Measurements from ENCODE around the gene SESN1.
"Not testable (repeated sequence)": the region's sequence is repeated elsewhere in the genome, so short reads cannot be mapped to it uniquely, and the experiment has no call there.

Gene SESN1

DNA sequence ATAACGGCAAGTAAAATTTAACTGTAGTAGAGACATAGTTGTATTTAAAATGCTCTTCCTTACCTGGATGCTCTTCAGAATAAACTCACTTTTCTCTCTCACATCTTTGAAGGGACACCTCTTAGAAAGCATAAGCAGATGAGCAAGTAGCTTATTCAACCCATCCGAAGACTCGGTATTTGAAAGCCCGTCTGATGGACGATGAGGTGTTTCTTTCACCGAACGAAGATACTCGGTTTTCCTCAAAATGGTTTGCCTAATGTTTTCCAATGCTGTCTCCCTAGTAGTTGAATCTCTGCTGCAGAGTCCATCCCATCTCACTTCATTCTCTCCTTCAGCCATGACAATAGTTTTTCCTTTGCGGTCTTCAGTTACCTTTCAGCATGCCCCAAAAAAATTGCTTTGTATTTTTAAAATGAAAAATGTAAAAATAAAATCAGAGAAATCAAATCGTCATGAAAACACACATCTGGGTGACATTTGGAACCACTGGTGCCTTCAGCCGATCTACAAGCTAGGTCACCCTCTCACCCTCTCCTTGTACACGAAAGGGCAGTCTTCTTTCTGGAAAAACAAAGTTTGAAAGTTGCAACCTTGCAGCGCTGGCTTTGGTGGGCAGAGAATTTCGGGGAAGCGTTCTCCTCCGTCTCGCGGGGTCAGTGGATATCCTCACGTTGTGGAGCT, 772 bp downstream of the SESN1 start:
- no peak for DNase-seq

DNA sequence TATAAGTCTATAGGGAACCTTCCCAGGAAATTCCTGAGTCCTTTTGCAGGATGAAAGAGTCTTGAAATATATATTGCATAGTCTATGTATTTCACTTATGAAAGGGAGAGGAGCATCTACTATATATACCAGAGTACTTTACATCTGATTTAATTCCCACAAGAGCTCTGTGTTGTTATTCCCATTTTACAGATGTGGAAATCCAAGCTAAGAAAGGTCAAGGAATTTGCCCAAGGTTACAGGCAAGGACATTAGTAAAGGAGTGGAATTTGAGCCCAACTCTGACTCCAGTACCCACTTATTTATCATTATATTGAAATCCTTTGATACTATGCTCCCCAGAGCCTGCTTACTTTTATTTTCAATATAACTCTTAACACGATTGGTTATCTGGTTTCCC, 2.6 kb downstream of the SESN1 start:
- no peak for DNase-seq

- DNase-seq, result no peak
Observed at GRCh38 chr6:109091314-109092024, 3.2 kb downstream of the SESN1 start.

- no peak for DNase-seq
Observed at GRCh38 chr6:109088995-109089394, 5.7 kb downstream of the SESN1 start.

DNA sequence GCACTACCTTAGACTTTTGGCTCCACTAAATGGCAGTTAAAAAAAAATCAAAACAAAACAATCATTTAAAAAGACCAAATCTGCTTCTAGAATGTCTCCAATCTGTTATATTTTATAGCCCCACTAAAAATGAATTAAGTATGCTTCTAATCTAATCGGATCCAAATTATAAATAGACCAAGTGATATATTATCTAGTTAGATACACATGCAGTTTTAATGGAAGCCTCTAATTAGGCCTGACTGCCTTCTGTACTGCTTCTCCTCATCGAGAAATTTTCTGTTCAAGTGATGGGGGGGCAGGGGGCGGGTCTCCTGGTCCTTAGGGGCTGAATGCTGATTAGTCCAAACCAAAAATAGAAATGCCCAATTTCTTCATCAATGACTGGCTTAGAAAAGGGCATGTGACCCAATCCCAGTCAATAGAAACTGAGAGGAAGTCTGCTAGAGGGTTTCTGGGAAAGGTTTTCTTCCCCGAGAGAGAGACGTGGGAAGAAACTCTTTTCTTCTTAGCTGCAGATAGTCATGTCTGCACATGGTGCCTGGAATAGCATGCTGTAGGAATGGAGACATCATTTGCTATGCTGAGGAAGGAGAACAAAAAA, 6.9 kb downstream of the SESN1 start:
- DNase-seq, result no peak

- not testable (repeated sequence) for DNase-seq
Observed at GRCh38 chr6:109084146-109084545, 10.5 kb downstream of the SESN1 start.

- DNase-seq, result no peak
Observed at GRCh38 chr6:109083657-109084056, 11.0 kb downstream of the SESN1 start.

DNA sequence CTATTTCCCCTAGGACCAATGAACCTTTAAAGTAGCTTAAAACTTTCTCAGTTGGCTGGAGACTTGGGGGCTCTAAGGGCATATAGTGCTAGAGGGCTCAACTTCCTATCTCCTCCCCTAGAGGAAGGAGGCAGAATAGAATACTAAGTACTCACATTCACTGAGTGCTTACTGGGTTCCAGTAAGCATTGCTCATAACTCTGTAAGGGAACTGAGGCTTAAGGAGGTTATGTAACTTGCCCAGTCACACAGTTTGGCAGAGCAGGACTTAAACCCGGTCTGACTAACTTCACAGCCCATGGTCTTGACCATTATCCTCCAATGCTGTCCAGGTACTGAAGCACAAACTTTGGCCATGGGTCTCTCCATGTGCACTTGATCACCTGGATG, 12.5 kb downstream of the SESN1 start:
- no peak for DNase-seq

GRCh38 chr6:109081516-109082187, 13.0 kb downstream of the SESN1 start:
- DNase-seq, result no peak

GRCh38 chr6:109081026-109081425, 13.6 kb downstream of the SESN1 start:
- DNase-seq, result no peak

DNA sequence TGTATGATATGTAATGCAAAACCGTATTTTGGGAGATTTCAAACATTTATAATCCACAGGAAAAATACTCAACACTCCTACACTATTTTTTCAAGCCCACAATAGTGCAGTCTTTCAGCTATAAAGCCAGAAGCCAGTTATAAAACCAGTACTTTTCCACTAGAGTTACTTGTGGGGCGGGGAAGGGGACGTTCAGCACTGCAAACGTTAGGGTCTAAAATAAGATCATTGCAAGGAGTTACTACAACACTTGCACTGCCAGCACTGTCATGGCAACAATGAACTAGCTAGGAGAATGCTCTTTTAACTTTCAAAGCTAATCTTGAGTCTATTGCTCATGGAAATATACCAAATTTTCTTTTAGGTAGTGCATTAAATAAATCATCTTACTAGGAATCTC, 14.7 kb downstream of the SESN1 start:
- no peak for DNase-seq

GRCh38 chr6:109076377-109076776, 18.3 kb downstream of the SESN1 start:
- DNase-seq, result no peak

- DNase-seq, result no peak
Observed at GRCh38 chr6:109075934-109076333, 18.7 kb downstream of the SESN1 start.

DNA sequence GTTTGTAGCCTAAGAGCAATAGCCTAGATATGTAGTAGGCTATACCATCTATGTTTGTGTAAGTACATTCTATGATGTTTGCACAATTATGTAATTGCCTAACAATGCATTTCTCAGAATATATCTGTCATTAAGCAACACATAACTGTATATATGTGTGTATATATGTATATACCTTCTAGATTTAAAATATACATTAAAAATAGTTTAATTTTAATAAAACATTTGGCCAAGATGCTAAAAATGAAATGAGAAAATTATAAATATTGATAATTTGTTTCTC, 20.6 kb downstream of the SESN1 start:
- DNase-seq, result no peak

GRCh38 chr6:109073344-109074132, 21.1 kb downstream of the SESN1 start:
- no peak for DNase-seq

DNA sequence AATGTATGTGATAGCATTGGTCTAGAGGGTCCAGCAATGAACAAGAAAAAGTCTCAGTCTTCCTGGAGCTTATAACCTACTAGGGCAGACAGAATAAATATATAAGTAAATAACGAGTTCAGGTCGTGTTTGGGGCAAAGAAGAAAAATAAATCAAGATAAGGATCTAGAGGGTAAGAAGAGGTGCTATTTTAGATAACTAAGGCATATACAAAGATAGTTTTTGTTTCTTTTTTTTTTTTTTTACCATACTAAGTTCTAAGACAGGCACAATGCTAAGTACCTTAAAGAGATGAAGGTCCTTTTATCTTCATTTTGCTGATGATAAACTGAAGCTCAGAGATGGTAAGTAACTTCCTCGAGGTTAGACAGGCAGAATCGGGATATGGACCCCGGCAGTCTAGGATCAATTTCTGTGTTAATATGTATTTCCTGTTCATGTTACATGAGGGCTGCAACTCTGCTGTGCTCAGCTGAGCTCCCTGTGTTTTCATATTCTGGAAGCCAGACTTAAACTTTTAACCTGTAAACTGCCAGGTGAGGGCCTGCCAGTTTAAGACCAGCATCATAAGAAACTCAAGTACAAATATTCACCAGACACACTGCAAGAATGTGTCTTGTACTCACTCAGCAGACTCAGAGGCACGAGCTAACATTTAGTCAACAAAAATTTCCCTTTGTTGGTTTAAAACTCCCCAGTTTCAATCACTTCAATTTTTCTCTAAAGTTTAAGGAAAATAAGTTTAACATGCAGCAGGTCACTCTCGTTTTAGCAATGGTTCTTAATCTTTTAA, 23.3 kb downstream of the SESN1 start:
- DNase-seq, result no peak

- no peak for DNase-seq
Observed at GRCh38 chr6:109069746-109070145, 24.9 kb downstream of the SESN1 start.

DNA sequence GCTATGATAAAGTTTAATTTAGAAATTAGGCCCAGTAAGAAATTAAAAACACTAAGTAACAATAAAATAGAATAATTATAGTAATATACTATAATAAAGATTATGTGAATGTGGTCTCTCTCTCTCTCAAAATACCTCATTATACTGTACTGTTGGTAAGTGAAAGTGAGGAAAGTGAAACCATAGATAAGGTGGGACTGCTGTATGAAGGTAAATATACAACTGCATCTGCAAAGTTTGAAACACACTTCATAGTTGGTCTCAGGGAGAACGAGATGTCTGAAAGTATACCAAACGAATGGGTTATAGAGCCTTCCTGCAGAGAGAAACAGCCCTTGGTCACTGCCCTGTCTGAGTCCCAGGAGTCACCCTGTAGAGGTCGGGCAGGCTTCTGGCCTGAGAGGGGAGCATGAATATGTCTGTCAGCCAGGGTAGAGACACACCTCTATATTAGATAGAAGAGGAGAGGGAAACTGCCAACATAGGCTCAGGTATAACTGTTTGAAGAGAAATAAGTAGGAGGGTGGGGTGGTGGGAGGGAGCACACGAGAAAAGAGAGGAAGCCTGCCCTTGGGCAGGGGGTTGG, 31.8 kb downstream of the SESN1 start:
- DNase-seq, result no peak

- no peak for DNase-seq
Observed at GRCh38 chr6:109062216-109062615, 32.4 kb downstream of the SESN1 start.

GRCh38 chr6:109060571-109060970, 34.1 kb downstream of the SESN1 start:
- DNase-seq, result no peak

DNA sequence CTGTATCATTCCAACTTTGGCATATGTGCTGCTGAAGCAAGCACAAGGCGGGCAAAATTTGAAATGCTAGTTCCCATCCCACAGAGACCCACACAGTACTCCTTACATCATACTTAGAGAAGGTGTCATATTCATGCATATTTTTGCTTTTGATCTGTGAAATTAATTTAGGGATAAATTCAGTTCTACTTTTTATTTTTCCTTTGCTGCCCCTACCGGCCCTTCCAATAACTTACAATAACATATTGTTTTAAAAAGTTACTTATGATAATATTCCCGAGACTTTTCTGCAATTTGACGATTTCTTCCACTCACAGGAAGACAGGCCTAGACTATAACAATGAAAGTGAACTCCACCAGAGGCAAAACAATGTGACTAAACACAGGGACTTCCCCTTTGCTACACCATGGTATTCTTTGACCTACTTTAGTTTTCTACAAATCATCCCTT, 35.0 kb downstream of the SESN1 start:
- DNase-seq, result no peak

DNA sequence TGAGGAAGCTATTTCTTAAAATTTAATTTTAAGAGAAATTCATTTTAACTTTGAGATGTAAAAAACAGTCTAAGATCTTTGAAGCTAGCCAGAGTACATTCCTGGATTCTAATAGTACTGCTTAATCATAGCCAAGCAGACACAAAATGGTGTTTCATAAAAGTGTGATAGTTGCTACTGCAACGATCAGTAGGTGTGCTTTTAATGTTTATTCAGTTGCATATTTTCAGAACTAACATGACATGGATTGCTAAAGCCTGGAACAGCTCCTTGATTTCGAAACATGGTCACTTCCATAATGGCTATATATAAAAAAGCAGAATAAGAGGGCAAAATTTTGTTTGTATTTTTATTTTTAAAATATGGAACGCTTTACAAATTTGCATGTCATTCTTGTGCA, 35.5 kb downstream of the SESN1 start:
- no peak for DNase-seq

Data from activated gamma-delta T cell (primary cell).